GM19099 (cell line): ENCODE data around the gene SLC16A4.

Source experiments
- POLR2A ChIP-seq: IDR thresholded peaks from 3 replicates; pipeline ENCODE4 v1.6.1; 2011; ENCODE audit warnings: low read depth; ENCODE audit not compliant: insufficient read length; ENCODE audit errors: extremely low read depth

The SLC16A4 gene

DNA sequence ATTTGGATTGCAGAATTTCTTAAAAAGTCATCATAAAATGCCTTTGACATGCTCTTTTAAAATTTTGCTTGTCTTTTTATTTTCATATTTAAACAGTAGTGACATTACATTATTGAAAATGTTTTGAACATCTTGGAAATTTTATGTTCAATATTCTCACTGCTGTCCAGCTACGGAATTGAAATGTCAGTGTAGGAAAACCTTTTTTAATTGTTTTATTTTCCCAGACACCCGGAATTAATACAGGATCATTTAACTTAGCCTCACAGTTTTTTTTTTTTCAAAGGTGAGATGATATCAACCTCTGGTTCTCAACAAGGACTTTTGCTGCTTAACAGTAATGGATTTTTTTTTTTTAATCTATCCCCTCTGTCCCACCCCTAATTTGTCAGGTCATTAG lies 47.6 kb downstream of the SLC16A4 start:
- no peak for TF ChIP-seq POLR2A

DNA sequence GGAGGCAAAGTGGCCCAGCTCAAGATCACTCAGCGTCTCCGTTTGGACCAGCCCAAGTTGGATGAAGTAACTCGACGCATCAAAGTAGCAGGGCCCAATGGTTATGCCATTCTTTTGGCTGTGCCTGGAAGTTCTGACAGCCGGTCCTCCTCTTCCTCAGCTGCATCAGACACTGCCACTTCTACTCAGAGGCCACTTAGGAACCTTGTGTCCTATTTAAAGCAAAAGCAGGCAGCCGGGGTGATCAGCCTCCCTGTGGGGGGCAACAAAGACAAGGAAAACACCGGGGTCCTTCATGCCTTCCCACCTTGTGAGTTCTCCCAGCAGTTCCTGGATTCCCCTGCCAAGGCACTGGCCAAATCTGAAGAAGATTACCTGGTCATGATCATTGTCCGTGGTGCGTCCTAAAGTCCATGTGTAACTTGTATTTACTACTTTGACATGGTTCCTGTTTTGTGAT lies 48.9 kb downstream of the SLC16A4 start:
- TF ChIP-seq POLR2A, result no peak

DNA sequence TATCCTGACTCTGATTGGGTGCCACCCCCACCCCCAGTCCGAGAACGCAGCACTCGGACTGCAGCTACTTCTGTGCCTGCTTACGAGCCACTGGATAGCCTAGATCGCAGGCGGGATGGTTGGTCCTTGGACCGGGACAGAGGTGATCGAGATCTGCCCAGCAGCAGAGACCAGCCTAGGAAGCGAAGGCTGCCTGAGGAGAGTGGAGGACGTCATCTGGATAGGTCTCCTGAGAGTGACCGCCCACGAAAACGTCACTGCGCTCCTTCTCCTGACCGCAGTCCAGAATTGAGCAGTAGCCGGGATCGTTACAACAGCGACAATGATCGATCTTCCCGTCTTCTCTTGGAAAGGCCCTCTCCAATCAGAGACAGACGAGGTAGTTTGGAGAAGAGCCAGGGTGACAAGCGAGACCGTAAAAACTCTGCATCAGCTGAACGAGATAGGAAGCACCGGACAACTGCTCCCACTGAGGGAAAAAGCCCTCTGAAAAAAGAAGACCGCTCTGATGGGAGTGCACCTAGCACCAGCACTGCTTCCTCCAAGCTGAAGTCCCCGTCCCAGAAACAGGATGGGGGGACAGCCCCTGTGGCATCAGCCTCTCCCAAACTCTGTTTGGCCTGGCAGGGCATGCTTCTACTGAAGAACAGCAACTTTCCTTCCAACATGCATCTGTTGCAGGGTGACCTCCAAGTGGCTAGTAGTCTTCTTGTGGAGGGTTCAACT lies 49.5 kb downstream of the SLC16A4 start:
- no peak for TF ChIP-seq POLR2A

DNA sequence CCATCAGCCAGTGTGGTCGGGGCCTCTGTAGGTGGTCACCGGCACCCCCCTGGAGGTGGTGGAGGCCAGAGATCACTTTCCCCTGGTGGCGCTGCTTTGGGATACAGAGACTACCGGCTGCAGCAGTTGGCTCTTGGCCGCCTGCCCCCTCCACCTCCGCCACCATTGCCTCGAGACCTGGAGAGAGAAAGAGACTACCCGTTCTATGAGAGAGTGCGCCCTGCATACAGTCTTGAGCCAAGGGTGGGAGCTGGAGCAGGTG lies 50.7 kb downstream of the SLC16A4 start:
- no peak for TF ChIP-seq POLR2A

DNA sequence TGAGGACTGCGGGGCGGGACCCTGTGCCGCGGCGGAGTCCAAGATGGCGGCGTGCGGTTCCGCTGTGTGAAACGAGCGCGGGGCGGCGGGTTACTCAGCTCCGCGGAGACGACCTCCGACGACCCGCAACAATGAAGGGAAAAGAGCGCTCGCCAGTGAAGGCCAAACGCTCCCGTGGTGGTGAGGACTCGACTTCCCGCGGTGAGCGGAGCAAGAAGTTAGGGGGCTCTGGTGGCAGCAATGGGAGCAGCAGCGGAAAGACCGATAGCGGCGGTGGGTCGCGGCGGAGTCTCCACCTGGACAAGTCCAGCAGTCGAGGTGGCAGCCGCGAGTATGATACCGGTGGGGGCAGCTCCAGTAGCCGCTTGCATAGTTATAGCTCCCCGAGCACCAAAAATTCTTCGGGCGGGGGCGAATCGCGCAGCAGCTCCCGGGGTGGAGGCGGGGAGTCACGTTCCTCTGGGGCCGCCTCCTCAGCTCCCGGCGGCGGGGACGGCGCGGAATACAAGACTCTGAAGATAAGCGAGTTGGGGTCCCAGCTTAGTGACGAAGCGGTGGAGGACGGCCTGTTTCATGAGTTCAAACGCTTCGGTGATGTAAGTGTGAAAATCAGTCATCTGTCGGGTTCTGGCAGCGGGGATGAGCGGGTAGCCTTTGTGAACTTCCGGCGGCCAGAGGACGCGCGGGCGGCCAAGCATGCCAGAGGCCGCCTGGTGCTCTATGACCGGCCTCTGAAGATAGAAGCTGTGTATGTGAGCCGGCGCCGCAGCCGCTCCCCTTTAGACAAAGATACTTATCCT lies 51.2 kb downstream of the SLC16A4 start:
- peak; percentile 90 for TF ChIP-seq POLR2A

DNA sequence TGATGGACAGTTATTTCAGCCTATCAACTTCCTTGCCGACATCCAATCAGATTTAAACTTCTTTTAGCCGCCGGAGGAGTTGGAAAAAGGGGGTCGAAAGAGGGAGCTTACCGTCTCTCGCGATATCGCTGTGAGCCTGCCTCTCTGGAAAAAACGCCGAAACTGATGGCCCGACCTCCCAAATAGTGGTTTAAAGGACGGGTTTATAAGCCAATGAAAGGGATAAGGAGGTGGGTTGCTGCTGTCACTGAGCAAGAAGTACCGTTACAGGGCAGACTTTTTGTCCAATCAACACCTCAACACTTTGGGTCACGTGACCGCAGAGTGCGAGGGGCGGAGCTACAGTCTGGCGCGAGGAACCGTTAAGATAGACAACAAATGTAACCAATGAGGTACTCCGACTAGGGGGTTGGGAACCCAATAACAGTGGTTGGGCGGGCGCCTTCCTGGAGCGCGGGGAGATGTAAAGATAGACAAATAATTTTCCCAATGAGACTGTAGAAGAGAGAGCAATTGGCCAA lies 51.9 kb downstream of the SLC16A4 start, which contains the start of gene RBM15:
Gene RBM15, plus strand, starts transcription at position 492 of the 521 bp plus-strand sequence. Its CDS starts 29 bp downstream, at position 521.
- no peak for TF ChIP-seq POLR2A

DNA sequence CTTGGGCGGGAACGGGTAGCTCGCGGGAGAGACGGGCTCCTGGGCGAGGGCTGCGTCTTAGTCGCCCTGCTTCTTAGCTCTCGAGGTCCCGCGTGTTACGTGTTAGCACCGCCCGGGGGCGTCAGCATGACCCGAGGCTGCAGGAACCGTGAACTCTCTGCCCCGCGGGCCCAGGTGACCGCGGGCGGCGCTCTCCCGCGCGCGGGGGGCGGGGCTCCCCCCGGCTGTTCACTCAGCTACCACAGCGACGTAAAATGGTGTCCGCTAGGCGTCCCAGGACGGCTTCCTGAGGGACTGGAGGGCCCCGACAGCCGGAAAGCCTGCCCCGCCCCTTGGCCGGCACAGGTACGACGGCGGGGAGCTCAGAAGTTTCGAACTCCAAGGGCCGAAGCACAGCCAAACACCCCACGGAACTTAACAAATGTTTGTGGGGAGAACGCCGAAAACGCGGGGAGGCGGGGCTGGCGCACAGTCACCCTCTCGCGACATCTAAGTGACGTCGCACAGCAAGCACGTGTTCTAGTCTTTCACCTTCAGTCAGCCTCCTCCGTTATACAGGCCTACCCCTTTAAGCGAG lies 52.4 kb downstream of the SLC16A4 start:
- TF ChIP-seq POLR2A, result peak; percentile 72

DNA sequence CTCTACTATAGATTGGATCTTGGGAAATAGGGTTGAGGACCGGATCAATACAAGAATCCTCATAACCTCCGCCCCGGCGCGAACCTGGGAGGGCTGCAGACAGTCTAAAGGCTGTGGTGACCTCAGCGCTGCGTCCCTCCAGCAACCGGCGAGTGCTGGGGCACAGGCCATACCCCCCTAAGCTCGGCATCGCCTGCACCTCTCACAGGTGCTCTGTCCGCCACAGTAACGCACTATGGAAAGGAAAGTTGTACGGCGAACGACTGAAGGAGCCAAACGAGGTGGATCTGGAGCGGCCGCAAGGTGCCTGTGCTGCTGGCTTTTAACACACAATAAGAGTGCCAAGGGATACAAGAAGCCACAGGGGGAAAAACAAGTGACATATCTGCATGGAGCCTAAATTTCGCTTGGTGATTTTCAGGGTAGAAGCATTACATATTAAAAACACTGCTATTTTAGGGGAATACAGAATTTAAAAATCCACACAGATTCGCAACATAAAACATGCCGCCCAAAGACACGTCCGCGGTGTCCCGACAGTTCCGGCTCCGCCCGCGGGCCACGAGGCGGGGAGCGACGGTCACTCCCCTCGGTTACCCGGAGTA lies 53.0 kb downstream of the SLC16A4 start:
- no peak for TF ChIP-seq POLR2A

DNA sequence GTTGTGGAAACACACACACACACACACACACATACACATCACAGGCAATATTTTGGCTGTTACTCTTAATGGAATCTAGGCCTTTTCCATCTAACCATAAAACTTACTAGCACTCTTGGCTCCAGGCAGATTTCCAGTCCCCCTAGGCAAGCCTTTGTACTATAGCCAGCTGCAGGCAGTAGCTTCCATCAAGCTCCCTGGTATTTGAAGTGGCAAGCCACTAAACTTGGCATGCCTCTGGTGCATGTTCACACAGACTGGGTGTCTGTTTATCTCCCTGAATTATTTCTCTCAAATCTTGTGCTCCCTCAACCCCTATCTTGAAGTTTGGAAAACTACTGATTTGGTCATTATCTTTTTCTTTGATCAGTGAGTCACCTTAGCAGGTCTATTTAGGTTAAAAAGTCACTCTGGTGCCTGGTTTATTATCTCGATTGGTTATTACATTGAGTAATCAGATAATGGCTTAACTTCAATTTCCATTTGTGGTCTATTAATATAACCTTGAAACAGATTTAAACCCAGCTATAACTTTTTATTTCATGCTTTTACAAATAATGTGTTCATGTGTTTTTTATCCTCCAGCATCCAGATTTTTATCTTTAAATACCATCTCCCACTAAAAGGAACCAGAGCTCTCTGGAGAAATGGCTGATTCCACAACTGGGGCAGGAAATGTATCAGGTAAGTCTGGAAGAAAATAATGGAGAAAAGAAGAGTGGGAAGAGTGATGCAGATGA lies 54.4 kb downstream of the SLC16A4 start:
- TF ChIP-seq POLR2A, result no peak

DNA sequence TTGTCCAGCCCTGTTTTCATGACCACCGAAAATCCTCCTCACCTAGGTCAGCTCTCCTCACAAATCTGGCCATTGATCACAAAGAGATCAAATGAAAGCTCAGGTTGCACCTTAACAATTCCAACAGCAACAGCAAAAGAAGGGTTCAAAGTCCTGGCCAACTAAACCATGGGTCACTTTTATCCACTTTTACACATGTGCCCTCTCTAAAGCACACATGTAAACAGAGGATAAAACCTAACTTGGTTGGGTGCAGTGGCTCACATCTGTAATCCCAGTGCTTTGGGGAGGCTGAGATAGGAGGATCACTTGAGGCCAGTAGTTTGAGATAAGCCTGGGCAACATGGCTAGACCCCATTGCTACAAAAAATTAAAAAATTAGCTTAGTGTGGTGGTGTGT lies 55.6 kb downstream of the SLC16A4 start:
- TF ChIP-seq POLR2A, result no peak

DNA sequence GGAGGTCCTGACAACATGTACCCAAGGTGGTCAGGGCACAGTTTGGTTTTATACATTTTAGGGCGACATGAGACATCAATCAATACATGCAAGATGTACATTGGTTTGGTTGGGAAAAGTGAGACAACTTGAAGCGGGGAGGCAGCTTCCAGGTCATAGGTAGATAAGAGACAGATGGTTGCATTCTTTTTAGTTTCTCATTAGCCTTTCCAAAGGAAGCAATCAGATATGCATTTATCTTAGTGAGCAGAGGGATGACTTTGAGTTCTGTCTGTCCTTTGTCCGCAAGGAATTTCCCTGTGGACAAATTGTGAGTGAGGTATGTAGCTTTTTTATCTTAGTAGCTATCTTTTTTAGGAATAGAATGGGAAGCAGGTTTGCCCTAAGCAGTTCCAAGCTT lies 62.1 kb downstream of the SLC16A4 start:
- TF ChIP-seq POLR2A, result no peak

DNA sequence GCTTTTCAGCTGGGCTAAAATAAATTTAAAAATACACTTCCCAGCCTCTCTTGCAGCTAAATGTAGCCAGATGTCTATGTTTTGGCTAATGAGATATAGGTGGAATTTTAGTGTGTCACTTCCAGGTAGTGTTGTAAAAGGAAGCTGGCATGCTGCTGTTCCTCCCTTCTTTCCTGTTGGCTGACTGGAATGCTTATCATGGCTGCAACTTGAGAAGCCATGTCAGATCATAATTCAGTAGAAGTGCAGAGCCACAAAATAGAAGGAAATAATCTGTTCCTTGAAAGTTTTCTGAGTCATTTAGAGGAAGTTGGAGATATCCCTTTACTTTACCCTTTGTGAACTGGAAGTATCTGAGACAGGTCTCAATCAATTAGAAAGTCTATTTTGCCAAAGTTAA lies 62.6 kb downstream of the SLC16A4 start:
- no peak for TF ChIP-seq POLR2A

DNA sequence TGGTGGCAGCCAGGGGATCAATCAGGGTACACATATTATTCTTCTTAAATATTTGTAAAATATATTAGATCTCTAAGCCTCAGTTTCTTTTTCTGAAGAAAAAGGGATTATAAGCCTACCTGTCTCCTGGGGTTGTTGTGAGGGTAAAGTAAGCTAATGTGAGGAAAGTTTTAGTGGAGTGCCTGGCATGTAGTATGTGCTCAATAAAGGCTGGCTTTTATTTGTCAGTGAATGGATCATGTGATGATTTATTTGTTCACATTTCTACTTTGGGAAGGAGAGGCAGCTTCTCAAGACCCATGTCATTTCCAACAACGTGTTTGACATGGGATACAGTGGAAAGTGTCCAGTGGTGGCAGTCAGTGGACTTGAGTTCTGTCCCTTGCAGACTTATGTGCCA lies 64.0 kb downstream of the SLC16A4 start:
- no peak for TF ChIP-seq POLR2A

DNA sequence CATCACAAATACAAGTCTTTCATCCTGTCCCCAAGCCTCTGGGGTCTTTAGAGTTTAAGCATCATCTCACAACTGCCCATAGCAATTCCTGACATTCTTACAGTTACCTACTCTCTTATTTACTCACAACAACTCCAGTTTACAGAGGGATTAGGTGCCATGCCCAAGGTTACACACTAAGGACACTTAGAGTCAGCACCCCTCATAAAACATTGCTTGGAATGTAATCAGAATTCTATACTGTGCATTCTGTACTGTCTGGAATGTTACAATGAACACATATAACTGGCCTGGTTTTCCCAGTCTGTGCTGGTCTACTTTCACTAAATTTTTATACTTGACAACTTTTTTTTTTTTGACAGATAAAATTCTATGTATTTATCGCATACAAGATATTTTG lies 66.2 kb downstream of the SLC16A4 start:
- no peak for TF ChIP-seq POLR2A

DNA sequence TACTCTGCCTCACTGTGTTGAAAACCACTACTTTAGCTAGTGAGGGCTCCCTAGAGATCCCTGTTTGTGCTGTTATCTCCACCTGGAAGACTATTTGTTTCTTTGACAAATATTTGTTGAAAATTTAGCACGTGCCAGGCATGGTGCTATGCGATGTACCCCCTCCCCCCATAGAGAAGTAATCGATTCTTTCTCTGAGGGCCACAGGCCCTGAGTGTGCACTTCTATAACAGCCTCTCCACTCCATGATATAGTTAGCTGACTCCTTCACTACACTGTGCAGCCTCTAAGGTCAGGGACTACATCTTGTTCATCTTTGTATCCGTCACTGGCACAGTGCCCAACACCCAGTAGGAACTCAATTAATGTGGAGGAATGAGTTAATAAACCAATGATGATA lies 69.0 kb downstream of the SLC16A4 start:
- no peak for TF ChIP-seq POLR2A

DNA sequence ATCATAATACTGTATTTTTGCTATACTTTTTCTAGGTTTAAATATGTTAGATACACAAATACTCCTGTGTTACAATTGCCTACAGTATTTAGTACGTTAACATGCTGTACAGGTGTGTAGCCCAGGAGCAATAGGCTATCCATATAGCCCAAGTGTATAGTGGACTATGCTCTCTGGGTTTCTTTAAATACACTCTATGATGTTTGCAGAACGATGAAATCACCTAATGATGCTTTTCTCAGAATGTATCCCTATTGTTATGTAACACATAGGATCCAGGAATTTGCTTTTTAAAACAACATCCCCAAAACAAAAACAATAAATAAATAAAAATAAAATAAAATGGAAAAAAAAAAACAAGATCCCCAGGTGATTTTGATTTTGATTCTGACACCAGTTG lies 69.8 kb downstream of the SLC16A4 start:
- no peak for TF ChIP-seq POLR2A

DNA sequence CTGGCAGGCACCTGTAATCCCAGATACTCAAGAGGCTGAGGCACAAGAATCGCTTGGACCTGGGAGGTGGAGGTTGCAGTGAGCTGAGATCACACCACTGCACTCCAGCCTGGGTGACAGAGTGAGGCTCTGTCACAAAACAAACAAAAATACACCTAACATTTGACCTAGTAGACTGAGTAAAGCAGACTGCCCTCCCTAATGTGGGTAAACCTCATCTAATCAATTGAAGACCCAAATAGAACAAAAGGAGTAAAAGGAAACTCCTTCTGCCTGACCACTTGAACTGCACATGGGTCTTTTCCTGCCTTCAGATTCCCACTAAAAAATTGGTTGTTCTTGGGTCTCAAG lies 70.7 kb downstream of the SLC16A4 start:
- no peak for TF ChIP-seq POLR2A
